ENCODE data around the gene SLC16A13. TPM values are rescaled to one million over a fixed set of nuclear protein-coding genes. Genes with fewer than 3 reads are reported as not detected.

SLC16A13 gene
- polyA plus RNA-seq, 3 donors = 0.89 to 2.4 (median 1.8) TPM

DNA sequence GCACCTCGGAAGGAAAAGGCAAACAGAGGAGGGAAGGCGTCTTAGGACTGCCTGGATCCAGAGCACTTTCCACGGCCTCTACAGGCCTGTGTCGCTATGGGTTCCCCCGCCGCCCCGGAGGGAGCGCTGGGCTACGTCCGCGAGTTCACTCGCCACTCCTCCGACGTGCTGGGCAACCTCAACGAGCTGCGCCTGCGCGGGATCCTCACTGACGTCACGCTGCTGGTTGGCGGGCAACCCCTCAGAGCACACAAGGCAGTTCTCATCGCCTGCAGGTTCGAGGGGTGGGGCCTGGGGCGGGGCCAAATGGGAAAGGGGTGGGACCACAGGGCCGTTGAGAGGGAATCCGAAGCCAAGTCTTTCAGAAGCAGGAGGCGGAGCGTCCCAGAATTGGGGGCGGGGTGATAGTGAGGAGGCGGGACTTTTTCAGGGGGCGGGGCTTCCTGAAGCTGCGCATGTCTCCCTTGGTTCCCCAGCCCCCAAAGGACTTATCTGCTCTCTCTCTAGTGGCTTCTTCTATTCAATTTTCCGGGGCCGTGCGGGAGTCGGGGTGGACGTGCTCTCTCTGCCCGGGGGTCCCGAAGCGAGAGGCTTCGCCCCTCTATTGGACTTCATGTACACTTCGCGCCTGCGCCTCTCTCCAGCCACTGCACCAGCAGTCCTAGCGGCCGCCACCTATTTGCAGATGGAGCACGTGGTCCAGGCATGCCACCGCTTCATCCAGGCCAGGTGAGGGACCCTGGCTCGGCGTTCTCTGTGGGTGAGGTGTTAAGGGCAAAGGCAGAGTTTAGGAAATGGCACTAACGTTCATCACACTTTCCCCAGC lies 12.0 kb upstream of the SLC16A13 start:
- 28 to 37% (median 31%) methylated on average over 48 to 51 of the region's 51 CpGs for WGBS, 3 donors
- H3K27ac ChIP-seq (ENCODE audit: low read depth, low read length) = peak overlapping the region; percentile 13

GRCh38 chr17:7024402-7024785 lies 11.4 kb upstream of the SLC16A13 start:
- H3K27ac ChIP-seq (ENCODE audit: low read depth, low read length) = no peak overlapping the region
- 52 to 72% (median 69%) methylated on average over 8 of the region's 8 CpGs for WGBS, 3 donors

DNA sequence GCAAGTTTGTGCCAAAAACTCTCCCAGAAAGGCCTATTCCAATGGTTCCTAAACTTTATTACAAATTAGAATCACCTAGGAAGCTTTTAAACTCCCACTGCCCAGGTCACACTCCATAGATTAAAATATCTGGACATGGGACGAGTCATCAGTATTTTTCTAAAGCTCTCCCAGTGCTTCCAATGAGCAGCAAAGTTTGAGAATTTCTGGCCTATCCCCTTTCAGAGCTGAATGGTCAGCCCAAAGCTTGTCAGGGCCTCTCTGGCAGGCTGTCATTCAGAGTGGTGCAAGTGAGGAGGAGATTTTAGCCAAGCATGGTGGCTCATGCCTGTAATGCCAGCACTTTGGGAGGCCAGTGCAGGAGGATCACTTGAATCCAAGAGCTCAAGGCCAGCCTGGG lies 10.6 kb upstream of the SLC16A13 start:
- WGBS, 3 donors = 78 to 88% (median 78%) methylated on average over 1 of the region's 1 CpG
- H3K27ac ChIP-seq (ENCODE audit: low read depth, low read length) = no peak overlapping the region

GRCh38 chr17:7026471-7027115 lies 9.2 kb upstream of the SLC16A13 start:
- no peak overlapping the region for H3K27ac ChIP-seq (ENCODE audit: low read depth, low read length)
- WGBS, 3 donors = 82 to 85% (median 85%) methylated on average over 29 of the region's 29 CpGs

GRCh38 chr17:7027335-7027734 lies 8.5 kb upstream of the SLC16A13 start:
- no peak overlapping the region for H3K27ac ChIP-seq (ENCODE audit: low read depth, low read length)

GRCh38 chr17:7029096-7029495 lies 6.7 kb upstream of the SLC16A13 start:
- H3K27ac ChIP-seq (ENCODE audit: low read depth, low read length) = no peak overlapping the region
- WGBS, 3 donors = 74 to 83% (median 82%) methylated on average over 3 of the region's 3 CpGs

More at GRCh38 chr17:7027335-7027734, 8.5 kb upstream of the SLC16A13 start:
- WGBS, 3 donors = 62 to 81% (median 72%) methylated on average over 13 of the region's 13 CpGs

- H3K27ac ChIP-seq (ENCODE audit: low read depth, low read length) = no peak overlapping the region
These were observed 6.2 kb upstream of the SLC16A13 start for GRCh38 chr17:7029659-7030058.

GRCh38 chr17:7034955-7035590 lies 742 bp upstream of the SLC16A13 start:
- 7 to 14% (median 11%) methylated on average over 7 of the region's 7 CpGs for WGBS, 3 donors
- H3K27ac ChIP-seq (ENCODE audit: low read depth, low read length) = no peak overlapping the region

More at GRCh38 chr17:7029659-7030058, 6.2 kb upstream of the SLC16A13 start:
- 49 to 77% (median 49%) methylated on average over 8 of the region's 8 CpGs for WGBS, 3 donors

DNA sequence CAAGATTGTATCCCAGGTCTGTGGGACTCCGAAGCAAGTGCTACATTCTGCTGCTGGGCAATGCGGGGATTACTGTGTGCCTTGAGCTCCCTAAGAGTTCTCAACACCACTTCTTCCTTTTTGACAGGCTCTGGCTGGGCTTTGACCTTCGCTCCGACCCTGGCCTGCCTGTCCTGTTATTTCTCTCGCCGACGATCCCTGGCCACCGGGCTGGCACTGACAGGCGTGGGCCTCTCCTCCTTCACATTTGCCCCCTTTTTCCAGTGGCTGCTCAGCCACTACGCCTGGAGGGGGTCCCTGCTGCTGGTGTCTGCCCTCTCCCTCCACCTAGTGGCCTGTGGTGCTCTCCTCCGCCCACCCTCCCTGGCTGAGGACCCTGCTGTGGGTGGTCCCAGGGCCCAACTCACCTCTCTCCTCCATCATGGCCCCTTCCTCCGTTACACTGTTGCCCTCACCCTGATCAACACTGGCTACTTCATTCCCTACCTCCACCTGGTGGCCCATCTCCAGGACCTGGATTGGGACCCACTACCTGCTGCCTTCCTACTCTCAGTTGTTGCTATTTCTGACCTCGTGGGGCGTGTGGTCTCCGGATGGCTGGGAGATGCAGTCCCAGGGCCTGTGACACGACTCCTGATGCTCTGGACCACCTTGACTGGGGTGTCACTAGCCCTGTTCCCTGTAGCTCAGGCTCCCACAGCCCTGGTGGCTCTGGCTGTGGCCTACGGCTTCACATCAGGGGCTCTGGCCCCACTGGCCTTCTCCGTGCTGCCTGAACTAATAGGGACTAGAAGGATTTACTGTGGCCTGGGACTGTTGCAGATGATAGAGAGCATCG lies 2.4 kb downstream of the SLC16A13 start:
- WGBS, 3 donors = 83 to 86% (median 85%) methylated on average over 19 of the region's 19 CpGs
- no peak overlapping the region for H3K27ac ChIP-seq (ENCODE audit: low read depth, low read length)

DNA sequence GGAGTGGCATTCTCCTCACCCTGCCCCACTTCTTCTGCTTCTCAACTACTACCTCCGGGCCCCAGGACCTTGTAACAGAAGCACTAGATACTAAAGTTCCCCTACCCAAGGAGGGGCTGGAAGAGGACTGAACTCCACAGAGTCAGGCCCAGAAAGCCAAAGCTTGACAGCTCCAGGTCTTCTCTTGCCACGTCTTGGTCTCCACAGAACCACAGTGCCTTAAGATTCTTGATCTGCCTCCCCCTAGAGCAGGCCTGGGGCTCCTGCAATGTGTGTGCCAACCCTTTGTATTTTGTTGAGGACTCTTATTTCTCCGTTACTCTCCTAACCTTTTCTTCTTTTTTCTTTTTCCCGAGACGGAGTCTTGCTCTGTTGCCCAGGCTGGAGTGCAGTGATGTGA lies 4.0 kb downstream of the SLC16A13 start:
- WGBS, 3 donors = 90 to 97% (median 94%) methylated on average over 5 of the region's 5 CpGs

DNA sequence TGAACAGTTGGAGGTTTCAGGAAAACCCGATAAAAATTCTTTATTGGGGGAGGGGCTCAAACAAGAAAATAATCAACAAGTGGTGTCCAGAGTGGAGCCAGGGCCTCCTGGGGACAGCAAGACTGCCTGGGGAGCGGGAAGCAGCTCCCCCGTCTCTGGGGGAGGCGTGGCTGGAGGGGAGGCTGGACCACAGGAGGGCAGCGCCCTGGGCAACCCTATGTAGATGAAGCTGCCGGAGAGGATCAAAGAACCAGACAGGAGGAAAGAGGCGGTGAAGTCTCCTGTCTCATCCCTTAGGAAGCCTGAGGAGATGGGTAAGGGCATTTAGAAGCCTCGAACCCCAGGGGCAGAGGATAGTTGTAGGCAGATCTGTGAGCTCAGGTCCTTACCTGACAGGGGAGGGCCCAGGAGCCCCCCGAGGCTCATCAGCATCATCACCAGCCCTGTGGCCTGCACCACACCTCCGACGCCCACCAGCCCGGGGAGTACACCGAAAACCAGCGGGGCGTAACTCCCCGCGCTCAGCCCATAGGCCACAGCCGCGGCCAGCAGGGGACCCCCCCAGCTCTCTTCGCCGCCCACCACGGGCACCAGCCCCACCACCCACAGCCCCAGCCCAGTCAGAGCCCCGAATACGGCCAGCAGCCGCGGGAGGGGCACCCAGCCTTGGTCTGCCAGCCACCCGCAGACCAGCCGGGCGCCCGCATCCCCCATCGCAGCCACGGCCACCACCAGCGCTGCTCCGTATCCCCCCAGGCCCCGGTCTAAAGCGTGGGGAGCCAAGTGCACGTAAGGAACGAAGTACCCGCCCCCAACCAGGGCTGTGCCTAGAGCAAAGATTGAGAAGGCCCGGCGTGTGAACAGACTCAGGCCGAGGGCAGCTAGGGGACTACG lies 6.0 kb downstream of the SLC16A13 start:
- 42 to 53% (median 45%) methylated on average over 43 of the region's 43 CpGs for WGBS, 3 donors
- no peak overlapping the region for H3K27ac ChIP-seq (ENCODE audit: low read depth, low read length)

More for the DNA sequence above, 4.0 kb downstream of the SLC16A13 start:
- H3K27ac ChIP-seq (ENCODE audit: low read depth, low read length) = no peak overlapping the region

- 10 to 23% (median 12%) methylated on average over 46 to 53 of the region's 53 CpGs for WGBS, 3 donors
- H3K27ac ChIP-seq (ENCODE audit: low read depth, low read length) = no peak overlapping the region
These were observed 6.8 kb downstream of the SLC16A13 start for GRCh38 chr17:7042501-7043181.

GRCh38 chr17:7043182-7043496 lies 7.3 kb downstream of the SLC16A13 start:
- WGBS, 3 donors = 1 to 13% (median 2%) methylated on average over 21 of the region's 21 CpGs
- no peak overlapping the region for H3K27ac ChIP-seq (ENCODE audit: low read depth, low read length)

DNA sequence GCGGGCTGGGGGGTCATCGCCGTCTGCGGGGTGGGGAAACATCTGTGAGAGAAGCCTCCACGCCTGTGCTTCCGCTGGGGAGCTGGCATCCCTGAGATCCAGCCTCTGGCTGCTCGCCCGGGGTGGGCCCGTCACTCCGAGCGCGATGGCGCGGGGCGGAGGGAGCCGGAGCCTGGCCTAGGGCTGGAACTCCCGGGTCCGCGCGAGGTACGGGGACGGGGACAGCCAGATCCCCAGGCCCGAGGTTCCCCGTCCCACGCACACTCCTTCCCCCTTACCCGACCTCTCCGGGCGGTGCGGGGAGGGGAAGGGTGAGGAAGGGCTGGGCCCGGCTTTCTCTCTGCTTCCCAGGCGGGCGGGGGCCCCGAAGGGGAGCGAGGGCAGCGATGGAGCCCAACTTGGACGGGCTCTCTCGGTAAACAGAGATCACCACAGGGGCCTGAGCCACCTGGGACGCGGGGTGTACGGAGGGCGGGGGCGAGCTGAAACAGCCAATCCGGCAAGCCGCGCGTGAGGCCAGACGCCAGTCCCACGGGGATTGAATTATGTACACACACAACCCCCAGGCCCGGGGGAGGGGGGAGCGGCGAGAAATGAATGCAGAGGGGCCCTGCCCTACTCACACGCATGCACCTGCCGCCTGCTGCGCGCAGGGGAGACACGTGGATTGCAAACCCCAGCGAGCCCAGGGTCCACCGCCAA lies 7.8 kb downstream of the SLC16A13 start, which contains the start of gene SLC16A11:
TSS of gene SLC16A11 (minus strand) at position 596 of the 702 bp plus-strand sequence. CDS start at position 17, 579 bp downstream.
- no peak within 1 kb of the TSS for H3K27ac ChIP-seq (ENCODE audit: low read depth, low read length)
- 3 to 11% (median 4%) methylated on average over 44 to 58 of the region's 58 CpGs for WGBS, 3 donors

GRCh38 chr17:7045492-7046126 lies 9.8 kb downstream of the SLC16A13 start:
- H3K27ac ChIP-seq (ENCODE audit: low read depth, low read length) = no peak overlapping the region
- WGBS, 3 donors = 10 to 28% (median 23%) methylated on average over 4 to 5 of the region's 5 CpGs

- H3K27ac ChIP-seq (ENCODE audit: low read depth, low read length) = no peak overlapping the region
- 12 to 17% (median 17%) methylated on average over 15 of the region's 15 CpGs for WGBS, 3 donors
These were observed 10.4 kb downstream of the SLC16A13 start for GRCh38 chr17:7046127-7046724.
